ENCODE data around the gene HMGXB4.

HMGXB4 gene

GRCh38 chr22:35327690-35328471 is 70.6 kb downstream of the HMGXB4 start:
- DNase-seq (ENCODE audit: low spot score): no peak

GRCh38 chr22:35328472-35328885 is 71.2 kb downstream of the HMGXB4 start:
- no peak for DNase-seq (ENCODE audit: low spot score)

GRCh38 chr22:35329114-35329847 is 72.0 kb downstream of the HMGXB4 start:
- DNase-seq (ENCODE audit: low spot score): no peak

- DNase-seq (ENCODE audit: low spot score): peak; percentile 77
These were observed 73.1 kb downstream of the HMGXB4 start for GRCh38 chr22:35330258-35330861.

GRCh38 chr22:35332278-35332677 is 75.0 kb downstream of the HMGXB4 start:
- no peak for DNase-seq (ENCODE audit: low spot score)

GRCh38 chr22:35333220-35333619 is 75.9 kb downstream of the HMGXB4 start:
- no peak for DNase-seq (ENCODE audit: low spot score)

GRCh38 chr22:35334004-35334403 is 76.7 kb downstream of the HMGXB4 start:
- no peak for DNase-seq (ENCODE audit: low spot score)

GRCh38 chr22:35335468-35335867 is 78.2 kb downstream of the HMGXB4 start:
- no peak for DNase-seq (ENCODE audit: low spot score)

GRCh38 chr22:35335936-35336781 is 78.9 kb downstream of the HMGXB4 start:
- DNase-seq (ENCODE audit: low spot score): no peak

- no peak for DNase-seq (ENCODE audit: low spot score)
These were observed 80.6 kb downstream of the HMGXB4 start for GRCh38 chr22:35337932-35338331.

GRCh38 chr22:35341090-35341874 is 84.0 kb downstream of the HMGXB4 start:
- DNase-seq (ENCODE audit: low spot score): no peak

GRCh38 chr22:35342390-35342789 is 85.1 kb downstream of the HMGXB4 start:
- DNase-seq (ENCODE audit: low spot score): no peak

- DNase-seq (ENCODE audit: low spot score): no peak
These were observed 86.6 kb downstream of the HMGXB4 start for GRCh38 chr22:35343664-35344550.

- no peak for DNase-seq (ENCODE audit: low spot score)
These were observed 87.8 kb downstream of the HMGXB4 start for GRCh38 chr22:35344956-35345690.
